ENCODE results near the gene DYSF.

The DYSF gene

GRCh38 chr2:71503837-71504236 is 50.5 kb downstream of the DYSF start:
- no peak for FAIRE-seq

GRCh38 chr2:71504611-71505010 is 51.2 kb downstream of the DYSF start:
- no peak for FAIRE-seq

GRCh38 chr2:71505086-71505769 is 51.9 kb downstream of the DYSF start:
- no peak for FAIRE-seq

GRCh38 chr2:71505770-71506140 is 52.4 kb downstream of the DYSF start:
- FAIRE-seq = no peak

GRCh38 chr2:71506222-71507153 is 53.1 kb downstream of the DYSF start:
- no peak for FAIRE-seq

GRCh38 chr2:71507476-71507875 is 54.1 kb downstream of the DYSF start:
- FAIRE-seq = no peak

- FAIRE-seq = no peak
Observed at GRCh38 chr2:71510196-71510807, 56.9 kb downstream of the DYSF start.

GRCh38 chr2:71510938-71511337 is 57.6 kb downstream of the DYSF start:
- no peak for FAIRE-seq

GRCh38 chr2:71511776-71512175 is 58.4 kb downstream of the DYSF start:
- FAIRE-seq = no peak

GRCh38 chr2:71512386-71512785 is 59.0 kb downstream of the DYSF start:
- FAIRE-seq = no peak

GRCh38 chr2:71513096-71513495 is 59.7 kb downstream of the DYSF start:
- FAIRE-seq = no peak

GRCh38 chr2:71513721-71514120 is 60.4 kb downstream of the DYSF start:
- FAIRE-seq = no peak

GRCh38 chr2:71516253-71516888 is 63.0 kb downstream of the DYSF start:
- FAIRE-seq = no peak

- no peak for FAIRE-seq
Observed at GRCh38 chr2:71517851-71518250, 64.5 kb downstream of the DYSF start.

GRCh38 chr2:71521436-71521950 is 68.1 kb downstream of the DYSF start:
- no peak for FAIRE-seq

- FAIRE-seq = no peak
Observed at GRCh38 chr2:71524476-71524875, 71.1 kb downstream of the DYSF start.

GRCh38 chr2:71526141-71526540 is 72.8 kb downstream of the DYSF start:
- no peak for FAIRE-seq

GRCh38 chr2:71526975-71527374 is 73.6 kb downstream of the DYSF start:
- no peak for FAIRE-seq

- FAIRE-seq = no peak
Observed at GRCh38 chr2:71528131-71528591, 74.8 kb downstream of the DYSF start.

GRCh38 chr2:71528749-71529148 is 75.4 kb downstream of the DYSF start:
- no peak for FAIRE-seq

- no peak for FAIRE-seq
Observed at GRCh38 chr2:71530211-71530610, 76.8 kb downstream of the DYSF start.

- no peak for FAIRE-seq
Observed at GRCh38 chr2:71530641-71531332, 77.4 kb downstream of the DYSF start.
